HCEC 1CT (cell line): Measurements from ENCODE around the gene CCDC87.
"Not testable (repeated sequence)": the region's sequence is repeated elsewhere in the genome, so short reads cannot be mapped to it uniquely, and the experiment has no call there.

ENCODE experiments used
- DNase-seq: peaks from one replicate; pipeline ENCODE4 v3.0.0-alpha.2; 2017

The CCDC87 gene, protein sequence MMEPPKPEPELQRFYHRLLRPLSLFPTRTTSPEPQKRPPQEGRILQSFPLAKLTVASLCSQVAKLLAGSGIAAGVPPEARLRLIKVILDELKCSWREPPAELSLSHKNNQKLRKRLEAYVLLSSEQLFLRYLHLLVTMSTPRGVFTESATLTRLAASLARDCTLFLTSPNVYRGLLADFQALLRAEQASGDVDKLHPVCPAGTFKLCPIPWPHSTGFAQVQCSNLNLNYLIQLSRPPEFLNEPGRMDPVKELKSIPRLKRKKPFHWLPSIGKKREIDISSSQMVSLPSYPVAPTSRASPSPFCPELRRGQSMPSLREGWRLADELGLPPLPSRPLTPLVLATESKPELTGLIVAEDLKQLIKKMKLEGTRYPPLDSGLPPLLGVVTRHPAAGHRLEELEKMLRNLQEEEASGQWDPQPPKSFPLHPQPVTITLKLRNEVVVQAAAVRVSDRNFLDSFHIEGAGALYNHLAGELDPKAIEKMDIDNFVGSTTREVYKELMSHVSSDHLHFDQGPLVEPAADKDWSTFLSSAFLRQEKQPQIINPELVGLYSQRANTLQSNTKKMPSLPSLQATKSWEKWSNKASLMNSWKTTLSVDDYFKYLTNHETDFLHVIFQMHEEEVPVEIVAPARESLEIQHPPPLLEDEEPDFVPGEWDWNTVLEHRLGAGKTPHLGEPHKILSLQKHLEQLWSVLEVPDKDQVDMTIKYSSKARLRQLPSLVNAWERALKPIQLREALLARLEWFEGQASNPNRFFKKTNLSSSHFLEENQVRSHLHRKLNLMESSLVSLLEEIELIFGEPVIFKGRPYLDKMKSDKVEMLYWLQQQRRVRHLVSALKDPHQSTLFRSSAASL

DNA sequence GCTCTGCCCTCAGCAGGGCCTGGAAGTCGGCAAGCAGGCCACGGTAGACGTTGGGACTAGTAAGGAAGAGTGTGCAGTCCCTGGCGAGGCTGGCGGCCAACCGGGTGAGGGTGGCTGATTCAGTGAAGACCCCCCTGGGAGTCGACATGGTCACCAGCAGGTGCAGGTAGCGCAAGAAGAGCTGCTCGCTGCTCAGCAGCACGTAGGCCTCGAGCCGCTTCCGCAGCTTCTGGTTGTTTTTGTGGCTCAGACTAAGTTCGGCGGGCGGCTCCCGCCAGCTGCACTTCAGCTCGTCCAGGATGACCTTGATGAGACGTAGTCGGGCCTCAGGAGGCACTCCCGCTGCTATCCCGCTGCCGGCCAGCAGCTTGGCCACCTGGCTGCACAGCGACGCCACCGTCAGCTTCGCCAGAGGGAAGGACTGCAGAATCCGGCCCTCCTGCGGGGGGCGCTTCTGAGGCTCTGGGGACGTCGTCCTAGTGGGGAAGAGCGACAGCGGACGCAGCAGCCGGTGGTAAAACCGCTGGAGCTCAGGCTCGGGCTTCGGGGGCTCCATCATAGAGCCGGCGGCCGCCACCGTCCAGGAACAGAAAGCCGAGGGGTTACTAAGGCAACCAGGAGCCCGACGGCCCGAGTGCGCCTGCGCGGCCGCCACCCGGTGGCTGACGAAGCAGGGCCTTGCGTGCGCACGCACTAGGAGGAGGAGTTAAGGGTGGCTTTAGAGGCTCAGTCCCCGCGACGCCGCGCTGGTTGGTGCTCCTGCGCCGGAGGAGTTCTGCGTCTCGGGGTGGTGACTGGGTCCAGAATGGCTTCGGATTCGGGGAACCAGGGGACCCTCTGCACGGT is at the start of gene CCDC87, which contains the start of gene CCS:
CCDC87 (minus strand) TSS at position 607 of the 846 bp plus-strand sequence; CDS start at position 559, 48 bp downstream.
CCS (plus strand) TSS at position 729 of the 846 bp plus-strand sequence; CDS start at position 806, 77 bp downstream.
- DNase-seq, result peak; percentile 88

DNA sequence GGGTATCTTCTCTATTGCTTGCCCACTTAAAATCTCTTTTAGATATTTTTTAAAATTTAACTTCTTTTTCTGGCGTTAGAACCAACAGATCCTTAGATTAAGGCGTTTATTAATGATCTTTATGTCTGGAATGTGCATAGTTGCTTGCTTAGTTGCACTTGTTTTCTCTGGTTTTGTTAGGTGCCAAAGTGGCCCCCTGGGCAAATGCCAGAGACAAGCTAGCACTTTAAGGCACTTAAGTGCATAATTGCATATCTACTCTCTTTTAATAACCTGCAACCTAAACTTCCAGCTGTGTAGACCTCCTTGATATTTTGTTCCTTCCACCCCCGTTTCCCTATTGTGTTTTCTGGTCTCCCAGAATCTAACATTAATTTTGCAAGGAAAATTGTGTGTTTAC is 49.0 kb upstream of the CCDC87 start:
- no peak for DNase-seq

DNA sequence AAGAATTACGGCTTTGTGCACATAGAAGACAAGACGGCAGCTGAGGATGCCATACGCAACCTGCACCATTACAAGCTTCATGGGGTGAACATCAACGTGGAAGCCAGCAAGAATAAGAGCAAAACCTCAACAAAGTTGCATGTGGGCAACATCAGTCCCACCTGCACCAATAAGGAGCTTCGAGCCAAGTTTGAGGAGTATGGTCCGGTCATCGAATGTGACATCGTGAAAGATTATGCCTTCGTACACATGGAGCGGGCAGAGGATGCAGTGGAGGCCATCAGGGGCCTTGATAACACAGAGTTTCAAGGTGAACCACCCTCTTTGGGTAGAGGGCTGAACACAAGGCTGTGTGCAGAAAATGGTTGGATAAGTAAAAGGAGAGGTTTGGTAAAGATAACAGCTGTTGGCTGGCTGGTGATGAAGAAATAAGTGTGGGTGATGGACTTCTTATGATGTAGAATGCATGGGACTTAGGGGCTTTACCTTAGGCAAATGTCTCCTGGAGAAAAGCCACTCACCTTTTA is 47.0 kb upstream of the CCDC87 start:
- DNase-seq, result not testable (repeated sequence)

DNA sequence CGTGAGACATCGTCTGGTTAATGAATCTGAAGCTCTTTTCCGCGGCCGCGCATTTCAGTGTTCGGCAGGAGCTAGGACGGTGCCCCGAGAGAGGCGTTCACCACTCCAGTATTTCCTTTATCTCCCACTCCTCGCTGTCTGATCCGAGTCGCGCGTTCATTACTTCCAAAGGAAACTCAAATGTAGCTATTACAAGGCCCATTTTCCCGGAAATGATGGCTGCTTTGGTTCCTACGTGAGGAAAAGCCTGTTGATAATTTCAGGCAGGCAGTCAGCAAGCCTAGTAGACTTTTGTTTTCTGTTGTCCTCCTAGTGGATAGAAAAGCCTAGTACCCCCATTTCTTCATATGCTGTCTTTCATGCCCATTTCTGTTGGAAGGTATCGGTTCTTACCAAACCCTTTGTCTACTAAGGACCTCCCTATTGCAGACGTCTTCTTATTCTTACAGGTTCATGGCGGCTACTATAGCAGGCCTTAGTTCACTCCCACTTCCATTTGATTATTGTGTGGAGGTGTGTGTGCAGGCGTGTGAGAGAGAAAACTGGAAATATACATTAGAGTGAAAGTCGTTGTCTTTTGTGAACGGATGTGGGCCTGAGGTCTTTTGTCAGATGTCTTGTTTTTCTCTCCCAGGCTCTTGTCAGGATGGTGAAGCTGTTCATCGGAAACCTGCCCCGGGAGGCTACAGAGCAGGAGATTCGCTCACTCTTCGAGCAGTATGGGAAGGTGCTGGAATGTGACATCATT is 46.4 kb upstream of the CCDC87 start:
- DNase-seq, result peak; percentile 27

DNA sequence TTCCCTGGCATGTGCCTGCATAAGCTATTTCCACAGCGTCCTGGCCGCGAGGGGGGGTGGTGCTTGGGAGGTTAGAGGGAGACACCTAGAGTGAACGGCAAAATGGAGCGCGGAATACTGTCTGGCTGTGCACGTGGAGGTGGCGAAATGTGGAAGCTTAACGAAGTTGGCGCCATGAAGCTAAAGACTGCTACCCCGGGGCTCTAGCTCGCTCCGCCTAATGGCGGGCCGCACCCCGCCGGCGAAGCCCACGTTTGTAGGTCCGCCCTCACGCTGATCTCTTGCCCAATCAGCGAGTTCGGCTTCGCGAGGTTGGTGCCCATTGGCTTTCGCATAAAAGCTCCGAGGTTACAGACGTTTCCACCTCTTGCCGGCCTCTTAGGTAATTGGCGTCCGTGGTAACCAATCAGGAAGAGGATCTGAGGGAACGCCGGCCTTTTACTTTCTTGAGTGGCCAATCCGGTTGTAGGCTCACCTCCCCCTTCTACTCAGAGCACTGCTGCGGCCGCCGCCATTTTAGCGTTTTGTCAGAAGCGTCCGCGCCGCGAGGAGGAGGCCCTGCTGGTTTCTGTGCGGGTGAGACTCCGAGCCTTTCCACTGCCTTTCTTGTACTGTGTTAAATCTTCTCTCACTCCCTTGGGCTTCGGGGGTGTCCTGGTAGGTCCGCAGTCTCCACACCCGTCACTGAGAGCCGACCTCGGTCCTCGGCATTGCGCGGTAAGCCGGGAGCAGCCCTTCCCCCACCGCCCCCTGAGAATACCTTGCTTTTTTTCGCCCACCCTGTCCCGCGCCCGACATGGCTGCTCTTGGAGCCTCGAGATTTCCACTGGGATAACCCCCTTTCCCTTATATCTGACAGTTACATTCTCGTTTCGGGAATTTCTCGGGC is 45.6 kb upstream of the CCDC87 start, which contains the start of gene RBM4:
RBM4 (plus strand) TSS at position 527 of the 889 bp plus-strand sequence. CDS start 1,009 bp downstream, outside the sequence.
- DNase-seq, result peak; percentile 100

DNA sequence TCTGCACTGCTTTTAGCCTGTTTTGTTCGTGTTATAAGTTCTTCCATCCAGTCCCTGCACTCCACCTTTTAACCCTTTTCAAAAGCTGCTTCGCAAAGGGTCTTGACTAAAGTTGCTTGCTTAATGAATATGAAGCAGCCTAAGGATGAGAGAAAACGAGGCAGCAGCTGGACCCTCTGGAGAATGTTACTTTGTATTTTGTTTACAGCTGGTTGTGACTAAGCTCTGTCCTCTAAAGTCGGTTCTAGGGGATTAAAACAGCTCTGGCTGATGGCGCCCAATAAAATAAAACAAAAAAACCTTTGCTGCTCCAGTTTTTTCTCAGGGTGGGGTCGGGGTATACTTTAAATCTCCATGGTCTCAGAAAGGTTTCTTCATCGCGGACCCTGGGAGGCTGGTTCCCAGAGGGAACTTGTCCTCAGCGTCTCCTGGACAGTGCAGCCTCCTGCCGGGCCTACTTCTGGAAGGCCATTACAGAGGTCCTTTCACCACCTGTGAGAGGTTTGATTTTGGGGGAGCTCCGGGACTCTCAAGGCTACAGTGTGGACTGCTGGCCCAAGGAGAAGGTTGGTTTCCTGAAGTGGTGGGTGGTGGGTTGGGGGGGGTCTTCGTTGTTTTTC is 44.8 kb upstream of the CCDC87 start:
- peak; percentile 38 for DNase-seq

DNA sequence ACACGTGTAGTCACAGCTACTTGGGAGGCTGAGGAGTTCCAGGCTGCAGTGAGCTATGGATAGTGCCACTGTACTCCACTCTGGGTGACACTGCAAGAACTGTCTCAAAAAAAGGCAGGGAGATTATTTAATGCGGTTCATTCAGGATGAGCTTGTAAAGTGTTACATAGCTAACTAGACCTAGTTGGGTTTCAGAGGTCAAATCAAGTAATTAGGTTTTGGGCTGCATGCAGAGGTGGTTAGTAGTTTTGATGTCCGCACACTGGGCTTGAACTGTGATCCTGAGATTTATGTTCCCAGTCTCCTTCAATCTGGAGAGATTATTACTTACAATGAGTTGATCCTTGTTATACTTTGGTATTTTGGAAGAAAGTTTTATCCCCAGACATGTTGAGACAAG is 43.5 kb upstream of the CCDC87 start:
- DNase-seq, result no peak

DNA sequence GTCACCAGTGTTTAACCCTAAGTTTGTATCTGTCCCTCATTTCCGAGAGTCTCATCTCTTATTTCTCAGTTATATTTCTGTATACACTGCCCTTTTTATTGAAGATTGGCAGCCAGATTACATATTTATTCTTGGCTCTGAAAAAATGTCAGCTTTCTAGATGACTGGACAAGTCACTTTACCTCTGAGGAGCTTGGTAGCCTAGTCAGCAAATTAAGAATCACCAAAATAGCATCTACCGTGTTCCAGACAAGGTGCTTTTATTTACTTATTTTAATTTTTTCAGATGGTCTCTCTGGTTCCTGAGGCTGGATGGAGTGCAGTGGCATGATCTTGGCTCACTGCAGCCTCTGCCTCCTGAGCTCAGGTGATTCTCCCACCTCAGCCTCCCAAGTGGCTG is 40.1 kb upstream of the CCDC87 start:
- no peak for DNase-seq

DNA sequence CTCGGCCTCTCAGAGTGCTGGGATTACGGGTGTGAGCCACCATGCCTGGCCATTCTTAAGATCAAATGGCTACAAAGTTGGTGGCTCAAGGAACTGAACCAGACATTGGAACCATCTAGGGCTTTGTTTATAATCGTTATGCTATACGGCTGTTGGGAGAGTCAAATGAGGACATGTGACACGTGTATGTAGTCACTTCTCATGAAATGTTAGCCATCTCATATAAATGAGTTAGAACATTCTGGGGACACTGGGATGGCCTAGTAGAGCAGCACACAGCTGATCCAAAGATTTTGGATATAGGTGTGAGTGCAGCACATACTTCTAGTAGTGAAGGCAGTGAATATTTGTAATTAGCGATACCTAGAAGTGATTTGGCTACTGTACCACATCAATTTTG is 39.0 kb upstream of the CCDC87 start:
- DNase-seq, result no peak

DNA sequence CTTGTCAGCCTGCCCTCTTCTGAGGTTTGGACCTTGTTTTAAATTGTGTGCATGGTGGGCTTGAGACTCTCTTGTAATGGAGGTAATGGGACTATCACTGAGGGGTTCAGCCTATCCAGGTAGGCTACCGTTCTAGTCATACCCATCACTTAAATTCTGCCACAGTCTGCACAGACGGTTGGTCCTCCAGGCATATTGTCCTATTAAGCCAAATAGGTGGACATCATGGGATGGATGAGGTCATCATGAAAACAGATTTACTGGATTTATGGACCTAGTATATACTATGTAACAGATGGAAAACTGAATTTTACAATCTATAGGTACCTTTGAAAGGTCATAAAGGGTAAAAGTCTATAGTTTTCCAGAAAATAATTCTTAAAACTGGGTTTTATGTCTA is 36.5 kb upstream of the CCDC87 start:
- DNase-seq, result no peak

DNA sequence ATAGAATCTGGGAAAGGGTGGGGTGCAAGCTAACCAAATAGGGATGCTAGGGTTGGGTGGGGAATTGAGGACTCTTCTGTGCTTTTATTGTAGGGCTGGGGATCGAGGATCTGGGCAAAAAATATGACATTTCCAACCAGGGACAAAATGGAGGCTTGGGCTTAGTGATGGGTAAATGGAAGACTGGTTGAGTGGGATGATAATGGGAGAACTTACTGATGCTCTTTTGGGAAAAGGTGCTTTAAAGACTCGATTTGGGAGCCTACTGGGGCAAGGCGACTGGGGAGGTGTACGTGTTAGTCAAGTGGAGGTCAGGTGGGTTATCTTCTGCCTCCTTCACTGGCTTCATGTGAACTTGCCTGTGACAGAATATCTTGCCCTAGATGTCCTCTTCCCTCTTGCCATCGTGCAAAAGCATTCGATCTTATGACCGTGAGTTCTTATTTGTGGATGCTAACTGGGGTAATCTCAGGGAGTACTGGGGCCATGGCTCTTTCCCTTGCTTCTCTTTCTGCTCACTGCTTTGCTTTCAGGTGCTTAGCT is 35.3 kb upstream of the CCDC87 start:
- DNase-seq, result no peak

DNA sequence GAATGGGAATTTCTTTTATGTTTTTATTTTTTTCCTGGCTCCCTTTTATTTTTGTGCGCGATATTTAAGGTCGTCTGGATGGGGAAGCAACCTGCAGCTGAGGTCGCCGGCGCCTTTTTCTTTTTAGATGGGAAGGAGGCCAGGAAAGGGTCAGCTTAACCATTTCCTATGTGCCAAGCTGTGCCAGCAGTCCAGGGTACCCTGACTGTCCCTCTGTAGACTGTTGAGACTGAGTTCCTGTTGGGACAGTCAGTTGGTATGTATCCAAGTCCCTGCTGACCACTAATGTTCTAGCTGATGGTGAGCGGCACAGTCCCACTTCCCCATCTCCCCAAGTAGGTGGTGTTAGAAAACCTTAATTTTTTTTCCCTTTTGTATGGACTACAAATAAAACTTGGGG is 34.1 kb upstream of the CCDC87 start:
- DNase-seq, result no peak

DNA sequence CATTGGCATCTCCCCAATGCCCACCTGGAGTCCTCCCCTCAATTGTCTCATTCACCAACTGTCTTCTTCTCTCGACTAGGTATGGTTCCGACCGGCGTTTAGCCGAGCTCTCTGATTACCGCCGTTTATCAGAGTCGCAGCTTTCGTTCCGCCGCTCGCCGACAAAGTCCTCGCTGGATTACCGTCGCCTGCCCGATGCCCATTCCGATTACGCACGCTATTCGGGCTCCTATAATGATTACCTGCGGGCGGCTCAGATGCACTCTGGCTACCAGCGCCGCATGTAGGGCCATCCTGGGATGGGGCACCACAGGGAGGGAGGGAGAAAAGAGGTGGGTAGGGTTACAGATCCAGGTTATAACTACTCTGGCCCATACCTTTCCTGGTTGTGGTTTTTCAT is 33.5 kb upstream of the CCDC87 start:
- no peak for DNase-seq

DNA sequence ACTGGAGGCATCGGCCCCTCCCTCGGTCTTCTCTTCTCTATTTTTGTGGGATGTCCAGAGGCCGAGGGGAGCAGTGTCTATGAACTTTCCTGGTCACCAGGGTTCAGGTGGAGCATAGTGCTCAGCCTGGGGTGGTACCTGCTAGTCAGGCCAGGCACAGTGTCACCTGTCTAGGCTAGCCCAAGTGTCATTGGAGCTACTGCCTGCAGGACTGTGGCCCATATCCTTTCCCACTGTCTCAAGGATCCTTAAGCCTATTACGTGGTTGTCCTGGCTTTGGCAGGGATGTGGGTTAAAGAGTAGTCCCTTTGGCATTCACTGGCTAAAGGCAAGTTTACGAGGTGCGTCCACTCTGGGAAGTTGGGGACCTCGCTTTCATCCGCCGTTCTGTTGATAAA is 32.9 kb upstream of the CCDC87 start:
- no peak for DNase-seq

DNA sequence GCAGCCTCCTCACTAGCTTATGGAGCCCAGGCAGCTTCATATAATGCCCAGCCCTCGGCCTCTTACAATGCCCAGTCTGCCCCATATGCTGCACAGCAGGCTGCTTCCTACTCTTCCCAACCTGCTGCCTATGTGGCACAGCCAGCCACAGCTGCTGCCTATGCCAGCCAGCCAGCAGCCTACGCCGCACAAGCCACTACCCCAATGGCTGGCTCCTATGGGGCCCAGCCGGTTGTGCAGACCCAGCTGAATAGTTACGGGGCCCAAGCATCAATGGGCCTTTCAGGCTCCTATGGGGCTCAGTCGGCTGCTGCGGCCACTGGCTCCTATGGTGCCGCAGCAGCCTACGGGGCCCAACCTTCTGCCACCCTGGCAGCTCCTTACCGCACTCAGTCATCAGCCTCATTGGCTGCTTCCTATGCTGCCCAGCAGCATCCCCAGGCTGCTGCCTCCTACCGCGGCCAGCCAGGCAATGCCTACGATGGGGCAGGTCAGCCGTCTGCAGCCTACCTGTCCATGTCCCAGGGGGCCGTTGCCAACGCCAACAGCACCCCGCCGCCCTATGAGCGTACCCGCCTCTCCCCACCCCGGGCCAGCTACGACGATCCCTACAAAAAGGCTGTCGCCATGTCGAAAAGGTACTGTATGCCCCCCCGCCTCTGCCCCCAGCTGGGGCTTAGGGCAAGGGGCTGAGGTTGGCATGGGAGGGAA is 32.3 kb upstream of the CCDC87 start:
- no peak for DNase-seq

DNA sequence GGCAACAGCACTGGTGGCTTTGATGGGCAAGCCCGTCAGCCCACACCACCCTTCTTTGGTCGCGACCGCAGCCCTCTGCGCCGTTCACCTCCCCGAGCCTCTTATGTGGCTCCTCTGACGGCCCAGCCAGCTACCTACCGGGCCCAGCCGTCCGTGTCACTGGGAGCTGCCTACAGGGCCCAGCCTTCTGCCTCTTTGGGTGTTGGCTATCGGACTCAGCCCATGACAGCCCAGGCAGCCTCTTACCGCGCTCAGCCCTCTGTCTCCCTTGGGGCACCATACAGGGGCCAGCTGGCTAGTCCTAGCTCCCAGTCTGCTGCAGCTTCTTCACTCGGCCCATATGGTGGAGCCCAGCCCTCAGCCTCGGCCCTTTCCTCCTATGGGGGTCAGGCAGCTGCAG is 31.6 kb upstream of the CCDC87 start:
- no peak for DNase-seq

DNA sequence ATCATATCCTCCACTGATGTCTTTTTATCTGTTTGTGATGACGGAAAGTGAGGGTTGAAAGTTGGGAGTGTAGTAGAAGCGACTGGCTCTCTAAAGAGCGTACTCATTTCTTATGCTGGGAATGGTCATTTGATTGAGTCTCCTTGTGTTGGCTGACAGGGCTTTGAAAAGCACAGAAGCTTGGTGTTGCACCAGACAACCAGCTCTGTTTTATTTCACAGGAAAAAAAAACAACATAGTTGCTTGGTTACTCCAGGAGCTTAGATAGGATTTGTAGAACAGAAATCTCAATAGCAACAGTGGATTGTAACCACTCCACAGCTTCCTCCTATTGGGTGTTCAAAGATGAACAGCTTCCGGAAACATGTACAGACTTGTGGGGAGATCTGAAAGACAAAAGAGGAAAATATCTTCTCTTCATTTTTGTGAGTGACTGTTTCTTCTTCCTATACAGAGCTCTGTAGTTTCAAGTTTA is 26.3 kb upstream of the CCDC87 start:
- peak; percentile 10 for DNase-seq

DNA sequence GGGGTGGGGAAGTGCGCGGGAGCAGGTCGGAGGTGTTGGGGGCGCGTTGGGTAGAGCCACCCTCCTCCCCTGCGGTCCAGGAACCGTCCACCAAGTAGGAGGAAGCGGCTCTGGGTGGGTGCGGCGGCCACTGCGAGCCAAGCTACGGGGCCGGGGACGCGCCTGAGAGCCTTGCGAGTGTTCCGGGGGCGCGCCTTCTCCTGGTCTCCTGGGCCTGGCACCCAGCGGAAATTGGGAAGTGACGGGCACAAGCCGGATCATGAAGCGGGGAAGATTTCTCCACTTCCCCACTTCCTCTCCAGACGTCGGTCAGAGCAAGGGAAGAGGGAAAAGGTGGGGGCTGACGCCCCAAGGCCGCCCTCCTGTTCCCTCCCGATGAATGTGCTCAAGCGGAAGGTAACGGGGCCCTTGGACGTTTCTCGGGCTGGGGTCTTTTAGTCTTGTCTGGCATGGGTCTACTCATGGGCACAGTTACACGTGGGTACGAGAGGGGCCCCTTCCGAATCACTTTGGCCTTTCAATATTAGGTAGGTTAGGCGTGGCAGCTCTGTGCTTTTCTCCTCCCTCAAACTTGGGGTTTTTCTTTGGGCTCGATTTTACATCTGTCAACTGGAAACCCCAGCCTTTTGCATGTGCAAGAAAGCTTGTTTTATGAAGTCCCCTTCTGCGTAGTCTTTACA is 24.4 kb upstream of the CCDC87 start:
- DNase-seq, result peak; percentile 66
